Stomach (tissue), 9 donors: ENCODE measurements around the gene QPCT. TPM values are rescaled to one million over a fixed set of nuclear protein-coding genes. Genes with fewer than 3 reads are reported as not detected.
A peak's percentile ranks its signal among the peaks of the same experiment; 100 is the strongest.

ENCODE experiments used
- DNase-seq, 2 donors: peaks; one replicate each; pipeline versions ENCODE4 v3.0.0 to v3.0.0-alpha.2; 2013 to 2019
- H3K27ac ChIP-seq, 5 donors: fragments of 200-600 bp in 4 of 5; sonication (generic) in 4 of 5; one replicate each; pipeline ENCODE4 v1.5.1; 2013 to 2019; ENCODE audit warnings: mild to moderate bottlenecking in 1 of 5, moderate library complexity in 1 of 5
- H3K27me3 ChIP-seq, 3 donors: fragments of 200-600 bp; sonication (generic); one replicate each; pipeline ENCODE4 v1.5.1; 2017 to 2019; ENCODE audit warnings: mixed run types in 1 of 3
- H3K36me3 ChIP-seq, 4 donors: fragments of 200-600 bp; sonication (generic); 1 replicate in 3 of 4; 2 replicates in 1 of 4; pipeline ENCODE4 v1.5.1; 2016 to 2019
- H3K4me1 ChIP-seq, 4 donors: fragments of 200-600 bp; sonication (generic); one replicate each; pipeline ENCODE4 v1.5.1; 2016 to 2019
- H3K4me3 ChIP-seq, 4 donors: fragments of 200-600 bp; sonication (generic) in 3 of 4; one replicate each; pipeline ENCODE4 v1.5.1; 2016 to 2019; ENCODE audit warnings: mild to moderate bottlenecking in 1 of 4
- H3K9me3 ChIP-seq, 4 donors: fragments of 200-600 bp; sonication (generic); one replicate each; pipeline ENCODE4 v1.5.1; 2016 to 2019
- CTCF ChIP-seq, 7 experiments: fragments of 450-650 bp in 4 of 7; fragments of 200-600 bp in 3 of 7; sonication (generic) in 3 of 7; IDR thresholded peaks; one replicate each; pipeline ENCODE4 v1.5.1; 2016 to 2019; ENCODE audit warnings: antibody characterized with exemption in 7 of 7, control low read depth in 2 of 7, mild to moderate bottlenecking in 1 of 7
- EP300 ChIP-seq: sonication (generic); formaldehyde crosslinking; IDR thresholded peaks from one replicate; pipeline ENCODE4 v1.6.1; 2017; ENCODE audit warnings: antibody characterized with exemption
- POLR2A ChIP-seq, 4 donors: fragments of 450-650 bp; IDR thresholded peaks; one replicate each; pipeline ENCODE4 v1.6.1; 2016; ENCODE audit warnings: antibody characterized with exemption in 4 of 4, control low read depth in 2 of 4, mild to moderate bottlenecking in 1 of 4, moderate library complexity in 1 of 4
- POLR2AphosphoS5 ChIP-seq, 3 donors: sonication (generic); formaldehyde crosslinking; IDR thresholded peaks; one replicate each; pipeline ENCODE4 v1.6.1; 2016; ENCODE audit warnings: antibody characterized with exemption in 3 of 3
- WGBS, 5 donors: extraction: QIAGEN DNeasy Blood & Tissue Kit in 3 of 5; methylation state at CpG; one replicate each; pipeline versions ENCODE4 v1.1.5 to v1.1.7; 2013 to 2018; 5-methylcytosine and 5-hydroxymethylcytosine counted together
- intact Hi-C: fragments of 100-400 bp; cut with DNase I; formaldehyde crosslinking; loops from one replicate; pipeline ENCODE4 v1.15.1; 2023; ENCODE audit warnings: low total_unique reads
- polyA plus RNA-seq, 3 donors: library from polyadenylated mRNA; stranded (reverse); fragments of 200-250 nt; gene quantifications; one replicate each; pipeline ENCODE4 v1.2.3, GENCODE V29; 2013
- total RNA-seq, 5 donors: library from RNA; depleted of rRNA; stranded (reverse); fragments of >200 nt; gene quantifications; one replicate each; pipeline versions ENCODE4 v1.1.0 to v1.2.3, GENCODE V29; 2014 to 2016
- donor health status: healthy with polysubstance abuse.
- donor health status: Bipolar disorder and iron deficiency.
- donor health status: healthy.

Gene QPCT
- total and polyA plus RNA-seq, 8 donors, result 1.3 to 26.6 (median 4.4) TPM; not detected in 1

GRCh38 chr2:37365669-37366068 is 21.2 kb downstream of the QPCT start:
- H3K27ac ChIP-seq, result no peak overlapping the region
- intact Hi-C loops, result no loop called here
- TF ChIP-seq POLR2A (IDR thresholded peaks at IDR 0.05) (no peak), EP300 (no peak), POLR2AphosphoS5 (IDR thresholded peaks at IDR 0.05) (no peak), CTCF (IDR thresholded peaks at IDR 0.05) (no peak)
- H3K4me3 ChIP-seq, result no peak overlapping the region
- no peaks in the 10 kb centered on the region for H3K27me3 ChIP-seq
- 75 to 93% (median 79%) methylated on average over 2 of the region's 2 CpGs for WGBS, 5 donors
- DNase-seq, result no peak
- H3K9me3 ChIP-seq, result no peaks in the 10 kb centered on the region
- peaks cover 0 to 10% (median 0%) of the 10 kb centered on the region in 4 donors for H3K4me1 ChIP-seq
- no peaks in the 10 kb centered on the region for H3K36me3 ChIP-seq

DNA sequence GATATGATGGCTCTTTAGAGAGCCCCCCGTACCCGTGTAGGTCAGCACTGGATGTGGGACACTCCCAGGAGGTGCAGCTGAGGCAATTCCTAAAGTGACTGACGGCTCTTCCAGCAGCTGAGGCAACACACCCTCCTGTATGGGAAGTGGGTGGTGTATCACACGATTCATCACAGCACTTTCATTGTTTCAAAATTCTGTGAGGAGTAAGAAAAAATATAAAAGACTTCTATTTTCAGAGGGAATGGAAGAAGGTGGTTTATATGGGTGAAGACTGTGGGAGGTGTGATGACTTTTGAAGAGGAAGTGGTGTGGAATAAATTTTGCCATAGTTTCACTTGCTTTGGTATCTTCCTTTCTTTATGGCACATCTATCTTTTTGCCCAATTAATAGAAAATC is 22.3 kb downstream of the QPCT start:
- Histone ChIP-seq H3K27ac (no peak overlapping the region), H3K4me3 (no peak overlapping the region), H3K27me3 (no peaks in the 10 kb centered on the region), H3K4me1 (peaks cover 0 to 10% (median 0%) of the 10 kb centered on the region in 4 donors), H3K9me3 (no peaks in the 10 kb centered on the region), H3K36me3 (no peaks in the 10 kb centered on the region)
- 18 to 42% (median 29%) methylated on average over 4 of the region's 4 CpGs for WGBS, 5 donors
- TF ChIP-seq POLR2A (IDR thresholded peaks at IDR 0.05) (no peak), EP300 (no peak), CTCF (IDR thresholded peaks at IDR 0.05) (no peak), POLR2AphosphoS5 (IDR thresholded peaks at IDR 0.05) (no peak)
- intact Hi-C loops, result no loop called here
- no peak for DNase-seq

- intact Hi-C loops, result no loop called here
Observed at GRCh38 chr2:37367310-37367709, 22.9 kb downstream of the QPCT start.

GRCh38 chr2:37367984-37368383 is 23.6 kb downstream of the QPCT start:
- H3K4me3 ChIP-seq, result no peak overlapping the region
- no peaks in the 10 kb centered on the region for H3K9me3 ChIP-seq
- DNase-seq, result no peak
- intact Hi-C loops, result no loop called here
- H3K4me1 ChIP-seq, result peaks cover 0 to 10% (median 0%) of the 10 kb centered on the region in 4 donors
- no peak for TF ChIP-seq CTCF (IDR thresholded peaks at IDR 0.05)
- TF ChIP-seq POLR2A (IDR thresholded peaks at IDR 0.05), result no peak
- no peak for TF ChIP-seq EP300
- no peak for TF ChIP-seq POLR2AphosphoS5 (IDR thresholded peaks at IDR 0.05)
- H3K36me3 ChIP-seq, result no peaks in the 10 kb centered on the region
- H3K27me3 ChIP-seq, result no peaks in the 10 kb centered on the region
- 81 to 93% (median 89%) methylated on average over 2 of the region's 2 CpGs for WGBS, 5 donors
- H3K27ac ChIP-seq, result no peak overlapping the region

More at GRCh38 chr2:37367310-37367709, 22.9 kb downstream of the QPCT start:
- Histone ChIP-seq H3K4me3 (no peak overlapping the region), H3K9me3 (no peaks in the 10 kb centered on the region), H3K27me3 (no peaks in the 10 kb centered on the region), H3K36me3 (no peaks in the 10 kb centered on the region), H3K27ac (no peak overlapping the region), H3K4me1 (peaks cover 0 to 10% (median 0%) of the 10 kb centered on the region in 4 donors)
- no peak for TF ChIP-seq POLR2A (IDR thresholded peaks at IDR 0.05)
- peak in 1 of 3 donors; percentile 19 for TF ChIP-seq POLR2AphosphoS5 (IDR thresholded peaks at IDR 0.05)
- TF ChIP-seq EP300, result no peak
- no peak for TF ChIP-seq CTCF (IDR thresholded peaks at IDR 0.05)
- no peak for DNase-seq
- WGBS, 5 donors, result 74 to 97% (median 92%) methylated on average over 7 of the region's 7 CpGs
